ENCODE data around the gene ALS2.

Gene ALS2

GRCh38 chr2:201790989-201791388, 10.3 kb upstream of the ALS2 start:
- TF ChIP-seq CTCF (IDR thresholded peaks at IDR 0.05; ENCODE audit: unreplicated experiment in 3 of 3) = no peak
- H3K9me3 Mint-ChIP-seq = no peaks in the 10 kb centered on the region
- H3K4me3 Mint-ChIP-seq = no peak overlapping the region
- peaks cover 14% of the 10 kb centered on the region for H3K4me1 Mint-ChIP-seq
- H3K27me3 Mint-ChIP-seq (ENCODE audit: low read depth) = no peaks in the 10 kb centered on the region
- no peak overlapping the region for H3K27ac Mint-ChIP-seq
- H3K36me3 Mint-ChIP-seq (ENCODE audit: low read depth) = no peaks in the 10 kb centered on the region

DNA sequence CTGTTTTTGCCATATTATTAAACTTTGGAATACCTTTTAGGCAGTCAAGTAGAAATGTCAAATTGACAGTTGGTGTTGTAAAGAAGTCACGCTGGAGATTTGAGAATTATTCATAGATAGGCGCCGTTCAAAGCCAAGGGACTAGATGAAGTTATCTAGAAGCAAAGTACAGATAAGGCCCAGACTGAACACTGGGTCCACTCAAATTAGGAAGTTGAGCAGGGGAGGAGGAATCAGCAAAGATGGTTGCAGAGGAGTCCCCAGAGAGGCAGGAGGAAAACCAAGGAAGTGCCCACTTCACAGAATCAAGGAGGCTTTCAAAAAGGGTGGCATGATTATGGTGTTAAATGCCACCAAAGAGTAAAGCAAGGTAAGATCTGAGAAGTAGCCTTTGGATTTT, 9.6 kb upstream of the ALS2 start:
- Mint-ChIP-seq H3K9me3 (no peaks in the 10 kb centered on the region), H3K27ac (no peak overlapping the region), H3K36me3 (ENCODE audit: low read depth) (no peaks in the 10 kb centered on the region), H3K4me1 (peaks cover 8% of the 10 kb centered on the region), H3K27me3 (ENCODE audit: low read depth) (no peaks in the 10 kb centered on the region), H3K4me3 (no peak overlapping the region)
- no peak for TF ChIP-seq CTCF (IDR thresholded peaks at IDR 0.05; ENCODE audit: unreplicated experiment in 3 of 3)

- Mint-ChIP-seq H3K9me3 (no peaks in the 10 kb centered on the region), H3K4me1 (peaks cover 7% of the 10 kb centered on the region), H3K27ac (peak overlapping the region in 1 of 3 experiments; percentile 9), H3K27me3 (ENCODE audit: low read depth) (no peaks in the 10 kb centered on the region), H3K36me3 (ENCODE audit: low read depth) (no peaks in the 10 kb centered on the region), H3K4me3 (no peak overlapping the region)
- TF ChIP-seq CTCF (IDR thresholded peaks at IDR 0.05; ENCODE audit: unreplicated experiment in 3 of 3) = no peak
Measured at GRCh38 chr2:201789395-201789794, 8.7 kb upstream of the ALS2 start.

DNA sequence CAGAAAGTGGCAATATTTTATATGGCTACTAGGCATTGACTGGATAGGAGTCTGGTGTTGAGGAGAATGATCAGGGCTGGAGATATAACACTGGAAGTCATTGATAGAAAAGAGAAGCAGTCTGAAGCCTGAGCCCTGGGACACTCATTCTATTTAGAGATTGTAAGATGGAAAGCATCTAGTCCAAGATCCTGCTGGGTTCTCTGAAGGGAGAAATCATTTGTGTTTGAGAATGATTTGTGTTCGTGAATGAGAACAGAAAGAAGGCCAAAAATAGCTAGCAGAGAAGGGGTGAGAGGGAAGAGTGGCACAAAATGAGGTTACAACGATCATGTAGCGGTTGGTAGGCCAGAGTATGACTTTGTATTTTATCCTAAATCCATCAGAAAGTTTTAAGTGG, 7.6 kb upstream of the ALS2 start:
- peaks cover under 1% of the 10 kb centered on the region for H3K4me1 Mint-ChIP-seq

GRCh38 chr2:201786471-201786870, 5.7 kb upstream of the ALS2 start:
- Mint-ChIP-seq H3K9me3 (no peaks in the 10 kb centered on the region), H3K27ac (no peak overlapping the region), H3K27me3 (ENCODE audit: low read depth) (no peaks in the 10 kb centered on the region), H3K4me1 (peaks cover 5% of the 10 kb centered on the region), H3K36me3 (ENCODE audit: low read depth) (no peaks in the 10 kb centered on the region), H3K4me3 (no peak overlapping the region)
- TF ChIP-seq CTCF (IDR thresholded peaks at IDR 0.05; ENCODE audit: unreplicated experiment in 3 of 3) = no peak

More for the DNA sequence above, 7.6 kb upstream of the ALS2 start:
- Mint-ChIP-seq H3K36me3 (ENCODE audit: low read depth) (no peaks in the 10 kb centered on the region), H3K4me3 (no peak overlapping the region), H3K9me3 (no peaks in the 10 kb centered on the region), H3K27me3 (ENCODE audit: low read depth) (no peaks in the 10 kb centered on the region), H3K27ac (no peak overlapping the region)
- TF ChIP-seq CTCF (IDR thresholded peaks at IDR 0.05; ENCODE audit: unreplicated experiment in 3 of 3) = no peak

DNA sequence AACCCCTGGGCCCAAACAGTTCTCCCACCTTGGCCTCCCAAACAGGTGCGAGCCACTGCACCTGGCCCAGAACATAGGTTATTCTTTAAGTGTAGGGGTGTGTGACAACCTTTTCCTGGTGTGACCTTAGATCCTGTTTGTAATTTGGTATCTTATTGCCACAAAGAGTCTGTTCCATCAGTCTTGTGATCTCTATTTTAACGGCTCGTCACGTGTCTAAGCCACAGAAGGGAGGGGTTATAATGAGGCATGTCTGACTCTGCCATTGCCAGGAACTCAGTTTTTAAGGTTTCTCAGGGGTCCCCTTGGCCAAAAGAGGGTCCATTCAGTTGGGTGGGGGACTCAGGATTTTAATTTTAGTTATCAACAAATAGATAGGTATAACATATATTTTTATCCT, 4.4 kb upstream of the ALS2 start:
- H3K9me3 Mint-ChIP-seq = no peaks in the 10 kb centered on the region
- no peaks in the 10 kb centered on the region for H3K27me3 Mint-ChIP-seq (ENCODE audit: low read depth)
- no peak for TF ChIP-seq CTCF (IDR thresholded peaks at IDR 0.05; ENCODE audit: unreplicated experiment in 3 of 3)
- no peak overlapping the region for H3K4me3 Mint-ChIP-seq
- peaks cover 7% of the 10 kb centered on the region for H3K4me1 Mint-ChIP-seq
- H3K27ac Mint-ChIP-seq = no peak overlapping the region
- H3K36me3 Mint-ChIP-seq (ENCODE audit: low read depth) = no peaks in the 10 kb centered on the region
